Adrenal gland (tissue), 12 donors: ENCODE results near the gene STIP1. TPM values are rescaled to one million over a fixed set of nuclear protein-coding genes. Genes with fewer than 3 reads are reported as not detected.

Experiments
- DNase-seq, 7 donors: peaks; one replicate each; pipeline ENCODE4 v3.0.0-alpha.2; 2019 to 2020
- H3K27ac ChIP-seq, 5 donors: fragments of 200-600 bp; sonication (generic) in 4 of 5; 1 replicate in 3 of 5; 2 replicates in 2 of 5; pipeline versions ENCODE4 v1.5.1 to v1.8.0; 2016 to 2020; ENCODE audit warnings: mild to moderate bottlenecking in 1 of 5
- H3K27me3 ChIP-seq: fragments of 200-600 bp; 2 replicates; pipeline ENCODE4 v1.8.0; 2021
- H3K36me3 ChIP-seq, 2 donors: fragments of 200-600 bp; replicated peaks in 1 of 2; 1 replicate in 1 of 2; 2 replicates in 1 of 2; pipeline versions ENCODE4 v1.5.1 to v1.8.0; 2018 to 2022
- H3K4me1 ChIP-seq, 2 donors: fragments of 200-600 bp; replicated peaks in 1 of 2; 1 replicate in 1 of 2; 2 replicates in 1 of 2; pipeline versions ENCODE4 v1.5.1 to v1.8.0; 2018 to 2021
- H3K4me3 ChIP-seq, 4 donors: fragments of 200-600 bp; sonication (generic) in 3 of 4; one replicate each; pipeline ENCODE4 v1.5.1; 2016 to 2018
- H3K9me3 ChIP-seq, 3 donors: fragments of 200-600 bp; sonication (generic) in 1 of 3; replicated peaks in 1 of 3; 1 replicate in 2 of 3; 2 replicates in 1 of 3; pipeline versions ENCODE4 v1.5.1 to v1.8.0; 2016 to 2021
- POLR2A ChIP-seq, 2 donors: fragments of 450-650 bp; IDR thresholded peaks; one replicate each; pipeline ENCODE4 v1.6.1; 2017; ENCODE audit warnings: antibody characterized with exemption in 2 of 2, mild to moderate bottlenecking in 2 of 2, moderate library complexity in 1 of 2
- WGBS, 4 donors: extraction: QIAGEN DNeasy Blood & Tissue Kit in 2 of 4; methylation state at CpG; one replicate each; pipeline versions ENCODE4 v1.1.5 to v1.1.7; 2013 to 2017; 5-methylcytosine and 5-hydroxymethylcytosine counted together
- intact Hi-C, 2 donors: fragments of 100-400 bp; cut with DNase I; formaldehyde crosslinking; loops; one replicate each; pipeline versions ENCODE4 v1.14.1 to v1.15.0; 2022 to 2023
- polyA plus RNA-seq, 3 donors: library from polyadenylated mRNA; stranded (reverse); fragments of 200-250 nt in 2 of 3; fragments of 350-450 nt in 1 of 3; fragmentation: Illumina TruSeq in 1 of 3; extraction: RNeasy Lipid Tissue Mini Kit (QIAGEN cat#74804) in 1 of 3; gene quantifications; one replicate each; pipeline ENCODE4 v1.2.3, GENCODE V29; 2013 to 2014
- total RNA-seq, 9 donors: library from RNA; depleted of rRNA in 4 of 9; stranded (reverse); fragments of >200 nt in 4 of 9; fragments of 120-200 nt in 1 of 9; fragmentation: NEBNext Ultra II Directional in 1 of 9; extraction: Animal tissue kit (Norgen Biotek cat#: 25700) in 1 of 9; gene quantifications; one replicate each; pipeline versions ENCODE4 v1.1.0 to v1.2.4, GENCODE V29; 2013 to 2023
- TF ChIP-seq, protein P1 (sequence below), 6 experiments: fragments of 450-650 bp in 4 of 6; fragments of 200-600 bp in 2 of 6; sonication (generic) in 1 of 6; IDR thresholded peaks; 1 replicate in 5 of 6; 2 replicates in 1 of 6; pipeline versions ENCODE4 v1.5.1 to v1.8.0; 2016 to 2021; ENCODE audit warnings: antibody characterized with exemption in 6 of 6, mild to moderate bottlenecking in 2 of 6, moderate library complexity in 1 of 6
- donor health status: healthy with polysubstance abuse.
- donor health status: Bipolar disorder and iron deficiency.
- donor health status: DM: yes; HTN: yes; CAD: no.
- donor health status: DM: no; HTN: no; CAD: no.
- donor health status: DM: no; HTN: no; CAD: no.
- donor health status: DM: yes; HTN: yes; CAD: no.

The STIP1 gene
- total and polyA plus RNA-seq, 12 donors: 82.1 to 523 (median 183) TPM

DNA sequence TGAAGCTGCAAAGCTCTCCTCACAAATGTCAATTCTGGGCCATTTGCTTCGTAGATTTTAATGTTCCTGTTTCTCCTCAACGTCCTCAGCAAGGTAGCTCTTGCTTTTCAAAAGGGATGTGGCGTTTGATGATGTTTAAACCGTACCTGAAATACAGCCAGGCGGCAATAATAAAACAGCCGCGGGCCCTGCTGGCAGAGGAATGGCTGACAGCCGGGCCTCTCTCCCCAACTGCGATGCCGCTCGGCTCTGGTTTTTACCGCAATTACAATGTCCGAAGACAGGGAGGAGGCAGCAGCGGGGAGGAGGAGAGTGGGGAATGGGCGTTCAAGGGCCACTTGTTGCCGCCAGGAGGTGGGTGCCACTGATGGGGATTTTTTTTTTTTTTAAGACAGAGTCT is 47.6 kb upstream of the STIP1 start:
- intact Hi-C loops: no loop called here
- 88 to 92% (median 90%) methylated on average over 16 of the region's 16 CpGs for WGBS, 4 donors
- H3K9me3 ChIP-seq: no peaks in the 10 kb centered on the region
- H3K4me1 ChIP-seq: no peaks in the 10 kb centered on the region
- H3K27ac ChIP-seq: no peak overlapping the region
- DNase-seq: no peak
- TF ChIP-seq, protein P1, sequence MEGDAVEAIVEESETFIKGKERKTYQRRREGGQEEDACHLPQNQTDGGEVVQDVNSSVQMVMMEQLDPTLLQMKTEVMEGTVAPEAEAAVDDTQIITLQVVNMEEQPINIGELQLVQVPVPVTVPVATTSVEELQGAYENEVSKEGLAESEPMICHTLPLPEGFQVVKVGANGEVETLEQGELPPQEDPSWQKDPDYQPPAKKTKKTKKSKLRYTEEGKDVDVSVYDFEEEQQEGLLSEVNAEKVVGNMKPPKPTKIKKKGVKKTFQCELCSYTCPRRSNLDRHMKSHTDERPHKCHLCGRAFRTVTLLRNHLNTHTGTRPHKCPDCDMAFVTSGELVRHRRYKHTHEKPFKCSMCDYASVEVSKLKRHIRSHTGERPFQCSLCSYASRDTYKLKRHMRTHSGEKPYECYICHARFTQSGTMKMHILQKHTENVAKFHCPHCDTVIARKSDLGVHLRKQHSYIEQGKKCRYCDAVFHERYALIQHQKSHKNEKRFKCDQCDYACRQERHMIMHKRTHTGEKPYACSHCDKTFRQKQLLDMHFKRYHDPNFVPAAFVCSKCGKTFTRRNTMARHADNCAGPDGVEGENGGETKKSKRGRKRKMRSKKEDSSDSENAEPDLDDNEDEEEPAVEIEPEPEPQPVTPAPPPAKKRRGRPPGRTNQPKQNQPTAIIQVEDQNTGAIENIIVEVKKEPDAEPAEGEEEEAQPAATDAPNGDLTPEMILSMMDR (IDR thresholded peaks at IDR 0.05): no peak
- TF ChIP-seq POLR2A (IDR thresholded peaks at IDR 0.05): no peak
- H3K36me3 ChIP-seq: no peaks in the 10 kb centered on the region
- H3K4me3 ChIP-seq: no peak overlapping the region
- H3K27me3 ChIP-seq: no peaks in the 10 kb centered on the region

DNA sequence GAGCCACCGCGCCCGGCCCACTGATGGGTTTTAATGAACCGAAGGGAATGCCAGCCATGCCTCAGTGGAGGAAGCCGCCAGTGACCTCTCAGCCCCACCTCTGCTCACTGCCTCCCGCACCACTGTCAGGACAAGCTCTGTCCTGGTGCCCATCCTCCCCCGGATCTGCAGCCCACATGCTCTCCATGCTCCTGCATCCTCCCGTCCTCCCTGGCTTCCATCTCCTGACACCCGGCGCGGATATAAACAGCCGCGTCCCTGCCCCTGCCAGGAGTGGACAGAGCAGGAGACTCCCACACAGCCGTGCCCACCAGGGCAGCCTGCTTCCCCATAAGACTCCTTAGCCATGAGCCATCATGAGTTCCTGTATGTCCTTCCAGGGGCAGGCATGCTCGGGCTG is 46.9 kb upstream of the STIP1 start:
- TF ChIP-seq, protein P1 (IDR thresholded peaks at IDR 0.05): no peak
- TF ChIP-seq POLR2A (IDR thresholded peaks at IDR 0.05): no peak
- WGBS, 4 donors: 85 to 95% (median 93%) methylated on average over 6 to 15 of the region's 15 CpGs
- no peak for DNase-seq
- no peaks in the 10 kb centered on the region for H3K9me3 ChIP-seq
- H3K36me3 ChIP-seq: no peaks in the 10 kb centered on the region
- H3K27me3 ChIP-seq: no peaks in the 10 kb centered on the region
- intact Hi-C loops: no loop called here
- no peak overlapping the region for H3K27ac ChIP-seq
- H3K4me3 ChIP-seq: no peak overlapping the region
- H3K4me1 ChIP-seq: no peaks in the 10 kb centered on the region

DNA sequence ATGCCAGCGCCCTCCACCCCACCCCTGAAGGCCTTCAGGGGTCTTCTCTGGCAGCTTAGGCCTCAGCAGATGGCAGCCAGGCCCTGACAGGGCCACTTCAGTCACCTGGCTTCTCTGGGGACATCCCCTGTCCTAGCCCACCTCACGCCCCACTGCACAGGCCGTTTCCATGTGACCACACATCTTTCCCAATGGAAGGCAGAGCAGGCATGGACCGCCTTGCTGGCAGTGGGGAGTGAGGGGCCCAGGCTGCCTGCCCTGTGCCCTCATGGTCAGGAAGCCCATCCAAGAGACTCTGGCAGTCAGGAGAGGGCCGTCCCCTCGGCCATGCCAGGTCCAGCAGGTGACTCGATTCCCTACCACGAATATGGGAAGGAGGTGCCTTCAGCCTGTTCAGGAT is 45.9 kb upstream of the STIP1 start:
- no peak overlapping the region for H3K4me3 ChIP-seq
- H3K27me3 ChIP-seq: no peaks in the 10 kb centered on the region
- no peaks in the 10 kb centered on the region for H3K4me1 ChIP-seq
- H3K36me3 ChIP-seq: no peaks in the 10 kb centered on the region
- H3K9me3 ChIP-seq: no peaks in the 10 kb centered on the region
- 91 to 100% (median 93%) methylated on average over 1 to 8 of the region's 8 CpGs for WGBS, 4 donors
- no peak overlapping the region for H3K27ac ChIP-seq
- TF ChIP-seq POLR2A (IDR thresholded peaks at IDR 0.05): no peak
- TF ChIP-seq, protein P1 (IDR thresholded peaks at IDR 0.05): no peak
- intact Hi-C loops: loop anchor here in 1 of 2 donors (10.0 kb wide), 1 partner anchor 305 kb away; the partner anchor contains the start of gene MARK2
- DNase-seq: no peak

DNA sequence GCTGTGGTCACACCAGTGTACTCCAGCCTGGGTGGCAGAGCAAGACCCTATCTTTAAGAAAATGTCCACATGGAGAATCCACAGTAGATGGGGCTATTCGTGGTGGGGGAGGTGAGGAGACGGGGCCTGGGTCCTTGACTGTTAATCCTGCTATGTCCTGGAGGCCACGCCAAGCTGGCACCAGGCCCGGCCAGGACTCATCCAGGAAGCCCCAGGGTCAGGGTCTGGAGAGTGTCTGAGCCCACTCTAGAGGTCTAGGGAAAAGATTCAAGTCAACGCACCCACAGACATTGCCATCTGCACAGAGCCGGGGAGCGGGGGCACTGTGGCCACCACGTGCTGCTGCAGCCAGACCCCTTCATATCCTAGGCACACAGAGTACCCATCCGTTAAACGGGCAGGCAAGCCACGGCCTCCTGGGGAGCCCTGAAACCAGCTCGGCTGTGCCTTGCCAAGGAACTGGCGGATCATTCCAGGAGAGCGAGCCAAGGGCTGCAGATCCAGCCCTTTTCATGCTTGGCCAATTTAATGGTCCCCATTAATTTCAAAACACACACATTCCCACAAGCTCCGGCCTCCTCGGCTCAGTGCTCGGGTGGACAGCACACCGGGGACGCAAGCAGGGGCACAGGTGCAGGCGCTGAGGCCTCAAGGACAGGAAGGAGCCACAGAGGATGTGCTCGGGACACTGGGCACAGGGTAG is 44.7 kb upstream of the STIP1 start:
- Histone ChIP-seq H3K4me3 (no peak overlapping the region), H3K4me1 (no peaks in the 10 kb centered on the region), H3K36me3 (no peaks in the 10 kb centered on the region), H3K9me3 (no peaks in the 10 kb centered on the region), H3K27ac (no peak overlapping the region), H3K27me3 (no peaks in the 10 kb centered on the region)
- WGBS, 4 donors: 70 to 82% (median 76%) methylated on average over 15 to 21 of the region's 21 CpGs
- no peak for DNase-seq
- intact Hi-C loops: loop anchor here in 1 of 2 donors (10.0 kb wide), 1 partner anchor 306 kb away; the partner anchor contains the start of gene MARK2
- TF ChIP-seq POLR2A (IDR thresholded peaks at IDR 0.05): no peak
- TF ChIP-seq, protein P1 (IDR thresholded peaks at IDR 0.05): no peak
